Activated T-cell treated with anti-CD3 and anti-CD28 coated beads for 24 hours (primary cell): Measurements from ENCODE around the gene LRG1.

Experiments
- DNase-seq: peaks from one replicate; pipeline ENCODE4 v3.0.0-alpha.2; 2020; ENCODE audit warnings: low read depth

Gene LRG1

DNA sequence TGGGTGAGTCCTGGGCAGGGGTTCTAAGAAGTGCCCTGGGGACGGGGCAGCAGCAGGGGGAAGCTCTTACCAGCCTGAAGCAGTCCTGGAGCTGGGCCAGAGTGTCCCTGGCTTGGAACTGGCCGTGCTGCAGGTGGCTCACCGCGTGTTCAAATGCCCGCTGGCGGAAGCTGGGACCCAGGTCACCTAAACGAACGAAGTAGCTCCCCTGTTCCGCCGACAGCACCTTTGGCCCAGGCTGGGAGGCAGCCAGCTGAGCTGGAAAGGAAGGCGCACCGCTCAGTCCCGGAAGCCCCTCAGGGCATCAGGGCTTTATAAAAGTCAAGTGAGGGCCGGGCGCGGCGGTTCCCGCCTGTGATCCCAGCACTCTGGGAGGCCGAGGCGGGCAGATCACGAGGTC lies 31.1 kb downstream of the LRG1 start:
- DNase-seq, result no peak

DNA sequence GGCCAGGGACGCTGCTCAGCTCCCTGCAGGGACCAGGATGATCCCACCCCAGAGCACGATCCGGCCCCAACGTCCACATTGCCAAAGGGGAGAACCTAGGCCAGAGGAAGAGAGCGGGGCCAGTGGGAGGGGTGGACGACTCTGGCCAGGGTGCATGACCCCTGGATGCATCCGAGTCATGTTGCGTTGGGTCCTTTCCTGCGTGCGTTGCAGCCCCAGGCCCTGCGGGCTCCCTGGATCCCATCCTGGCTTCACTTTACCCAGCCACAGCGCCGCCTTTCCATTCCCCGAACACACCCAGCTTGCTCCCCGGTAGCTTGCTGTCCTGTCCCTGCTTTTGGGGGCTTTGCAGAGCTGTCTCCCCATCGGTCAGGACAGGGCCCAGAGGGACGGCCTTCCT lies 32.0 kb downstream of the LRG1 start:
- no peak for DNase-seq

DNA sequence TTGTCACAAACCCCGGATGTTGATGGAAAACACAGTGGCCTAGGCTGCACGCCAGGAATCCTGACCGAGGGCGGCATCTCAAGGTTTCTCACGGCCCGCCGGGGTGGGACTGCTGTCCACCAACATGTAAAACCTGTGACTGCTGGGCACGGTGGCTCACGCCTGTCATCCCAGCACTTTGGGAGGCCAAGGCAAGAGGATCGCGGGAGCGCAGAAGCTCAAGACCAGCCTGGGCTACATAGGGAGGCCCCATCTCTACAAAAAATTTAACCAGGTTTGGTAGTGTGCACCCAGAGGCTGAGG lies 32.7 kb downstream of the LRG1 start:
- DNase-seq, result no peak

DNA sequence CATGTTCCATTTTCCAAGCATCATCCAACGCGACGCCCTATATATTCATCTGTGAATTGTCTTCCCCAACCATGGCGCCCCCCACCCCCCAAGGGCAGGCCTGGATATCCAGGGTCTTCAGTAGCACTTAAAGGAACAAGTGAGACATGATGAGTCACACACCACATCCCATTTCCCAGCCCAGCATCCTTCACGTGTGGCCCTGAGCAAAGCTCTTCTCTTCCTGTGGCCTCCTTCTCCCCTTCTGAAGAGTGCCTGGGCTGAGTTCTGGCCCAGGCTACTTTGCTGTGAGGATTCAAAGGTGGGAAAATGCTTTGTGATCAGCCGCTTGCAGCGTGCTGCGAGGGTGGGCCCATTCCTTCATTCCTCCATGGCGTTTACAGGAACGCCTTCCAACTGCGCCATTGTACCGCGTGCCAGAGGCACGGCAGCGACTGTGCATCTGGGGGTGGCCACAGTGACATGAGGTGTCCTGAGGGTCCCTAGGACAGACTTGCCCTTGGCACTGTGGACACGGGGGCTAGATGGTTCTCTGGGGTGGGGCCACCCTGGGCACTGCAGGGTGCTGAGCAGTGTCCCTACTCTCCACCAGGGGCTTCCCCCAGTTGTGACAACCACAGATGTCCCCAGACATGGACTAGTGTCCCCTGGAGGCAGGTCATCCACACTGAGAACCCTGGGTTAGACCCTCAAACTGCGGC lies 33.2 kb downstream of the LRG1 start:
- DNase-seq, result no peak

DNA sequence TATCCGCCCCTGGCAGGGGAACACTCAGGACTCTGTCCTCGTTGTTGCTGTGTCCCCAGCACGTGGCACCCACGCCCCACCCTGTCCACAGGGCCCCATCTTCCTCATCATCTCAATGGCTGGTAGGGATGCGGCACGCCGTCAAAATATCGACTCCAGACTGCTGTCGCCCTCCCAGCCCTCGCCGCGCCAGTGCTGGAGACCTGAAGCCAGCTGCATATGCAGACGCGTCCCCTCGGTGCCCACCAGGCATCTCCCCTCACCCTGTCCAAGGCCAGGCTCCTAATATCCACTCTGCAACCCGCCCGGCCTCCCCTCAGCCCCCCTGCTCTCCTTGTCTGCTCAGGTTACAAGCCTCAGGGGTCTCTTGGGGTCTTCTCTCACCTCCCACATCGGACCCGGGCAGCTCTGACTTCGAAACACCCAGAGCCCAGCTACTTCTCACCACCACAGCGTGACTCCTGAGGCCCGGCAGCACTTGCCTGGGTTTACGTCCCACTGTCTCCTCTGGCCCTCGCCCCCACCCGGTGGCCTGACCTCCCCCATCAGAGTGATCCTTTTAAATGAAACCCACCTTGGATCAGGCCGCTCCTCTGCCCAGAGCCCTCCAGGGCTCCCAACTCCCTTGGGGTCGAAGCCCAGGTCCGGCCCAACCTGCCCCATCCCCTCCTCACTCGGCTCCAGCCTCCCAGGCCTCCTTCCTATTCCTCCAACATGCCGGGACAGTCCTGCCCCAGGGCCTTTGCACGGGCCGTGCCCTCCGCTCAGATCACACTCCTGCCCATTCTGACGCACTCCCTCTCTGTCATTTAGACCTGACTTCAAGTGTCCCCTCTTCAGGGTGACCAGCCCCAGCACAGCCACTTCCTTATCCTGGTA lies 34.0 kb downstream of the LRG1 start:
- DNase-seq, result no peak

DNA sequence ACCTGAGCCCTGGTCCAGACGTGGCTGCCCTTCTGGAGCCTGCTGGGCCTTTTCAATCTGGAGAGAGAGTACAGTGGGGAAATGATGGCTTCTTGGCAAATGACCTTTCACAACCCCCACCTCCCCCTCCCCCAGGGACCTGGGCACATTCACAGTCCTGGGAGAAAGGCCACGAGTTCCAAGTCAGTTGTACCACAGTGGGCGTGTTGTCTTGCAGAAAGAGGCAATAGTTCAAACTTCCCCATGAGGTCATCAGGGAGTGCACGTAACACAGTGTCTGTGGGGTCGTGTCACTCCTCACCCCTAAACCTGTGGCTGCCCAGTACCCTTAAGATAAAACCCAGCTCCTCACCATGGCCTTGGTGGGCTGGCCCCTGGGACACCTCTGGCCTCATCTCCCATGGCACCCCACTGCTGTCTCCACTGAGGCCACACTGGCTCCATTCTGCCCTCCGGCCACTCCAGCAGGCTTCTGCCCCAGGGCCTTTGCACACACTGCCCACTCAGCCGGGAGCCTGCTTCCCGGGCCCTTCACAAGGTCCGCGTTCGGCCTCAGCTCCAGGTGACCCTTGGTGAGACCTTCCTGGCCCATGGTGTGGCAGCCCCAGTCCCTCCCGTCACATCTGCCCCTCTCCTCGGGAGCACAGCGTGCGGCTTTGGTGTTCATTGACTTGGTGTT lies 34.8 kb downstream of the LRG1 start:
- no peak for DNase-seq

DNA sequence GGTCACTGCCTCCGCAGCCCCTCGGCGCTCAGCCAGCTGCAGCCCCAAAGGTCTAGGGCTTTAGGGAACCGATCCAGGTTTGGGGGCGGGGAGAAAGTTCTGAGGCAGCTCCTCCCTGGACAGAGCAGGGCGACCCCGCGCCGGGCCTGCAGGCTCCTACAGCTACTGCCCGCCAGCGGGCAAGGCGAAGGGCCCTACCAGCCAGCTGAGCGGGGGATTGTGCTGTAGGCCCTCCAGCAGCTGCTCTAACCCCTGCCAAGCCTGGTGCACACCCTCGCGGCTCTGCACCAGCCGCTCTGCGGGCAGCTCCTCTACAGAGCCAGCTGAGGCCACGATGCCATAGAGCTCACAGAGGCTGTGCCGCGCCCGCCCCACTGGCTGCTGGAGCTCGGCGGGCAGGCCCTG lies 35.5 kb downstream of the LRG1 start:
- DNase-seq, result no peak

DNA sequence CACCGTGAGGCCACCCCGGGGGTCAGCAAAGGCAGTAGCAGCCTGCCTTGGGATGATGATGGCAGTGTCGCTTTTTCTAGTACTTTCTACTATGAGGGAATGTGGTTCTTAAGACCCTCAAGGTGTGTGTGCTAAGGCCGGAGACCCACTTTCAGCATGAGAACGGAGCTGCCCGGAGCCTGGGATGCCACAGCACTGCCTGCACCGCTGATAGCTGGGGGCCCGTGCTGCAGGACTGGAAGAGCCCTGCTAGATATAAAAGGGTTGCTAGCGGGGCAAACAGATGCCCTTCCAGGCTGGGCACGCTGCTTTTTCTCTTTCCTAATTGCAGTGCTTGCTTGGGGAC lies 36.0 kb downstream of the LRG1 start:
- DNase-seq, result no peak

DNA sequence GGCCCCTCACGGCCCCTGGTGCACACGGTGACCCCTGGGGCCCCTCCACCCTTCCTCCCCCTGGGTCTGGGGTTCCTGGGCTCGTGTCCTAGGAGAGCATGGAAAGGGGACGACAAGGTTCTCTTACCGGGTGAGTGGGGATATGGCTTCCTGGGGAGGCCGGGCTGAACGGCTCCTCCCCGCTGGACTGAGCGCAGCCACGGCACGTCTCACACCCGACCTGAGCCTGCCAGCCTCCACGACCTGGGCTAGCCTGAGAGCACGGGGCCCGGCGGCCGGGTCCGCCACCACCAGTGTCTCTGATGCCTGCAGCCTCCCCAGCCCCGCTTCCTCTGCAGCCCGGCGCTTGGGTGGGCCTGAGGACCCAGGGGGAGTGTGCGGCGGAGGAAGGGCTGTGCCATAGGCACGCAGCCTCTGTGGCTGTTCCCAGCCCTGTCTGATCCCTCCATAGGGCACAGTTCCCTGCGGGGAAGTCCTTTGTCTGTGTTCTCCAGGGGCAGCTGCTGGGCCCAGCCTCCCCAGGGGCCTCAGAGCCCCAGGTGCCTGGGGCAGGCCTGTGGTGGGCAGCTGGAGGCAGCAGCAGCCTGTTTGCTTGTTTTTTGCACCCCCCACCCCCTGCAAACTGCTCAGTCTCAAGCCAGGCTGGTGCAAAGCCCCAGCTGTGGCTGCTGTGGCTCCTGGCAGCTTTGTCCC lies 36.6 kb downstream of the LRG1 start:
- no peak for DNase-seq

DNA sequence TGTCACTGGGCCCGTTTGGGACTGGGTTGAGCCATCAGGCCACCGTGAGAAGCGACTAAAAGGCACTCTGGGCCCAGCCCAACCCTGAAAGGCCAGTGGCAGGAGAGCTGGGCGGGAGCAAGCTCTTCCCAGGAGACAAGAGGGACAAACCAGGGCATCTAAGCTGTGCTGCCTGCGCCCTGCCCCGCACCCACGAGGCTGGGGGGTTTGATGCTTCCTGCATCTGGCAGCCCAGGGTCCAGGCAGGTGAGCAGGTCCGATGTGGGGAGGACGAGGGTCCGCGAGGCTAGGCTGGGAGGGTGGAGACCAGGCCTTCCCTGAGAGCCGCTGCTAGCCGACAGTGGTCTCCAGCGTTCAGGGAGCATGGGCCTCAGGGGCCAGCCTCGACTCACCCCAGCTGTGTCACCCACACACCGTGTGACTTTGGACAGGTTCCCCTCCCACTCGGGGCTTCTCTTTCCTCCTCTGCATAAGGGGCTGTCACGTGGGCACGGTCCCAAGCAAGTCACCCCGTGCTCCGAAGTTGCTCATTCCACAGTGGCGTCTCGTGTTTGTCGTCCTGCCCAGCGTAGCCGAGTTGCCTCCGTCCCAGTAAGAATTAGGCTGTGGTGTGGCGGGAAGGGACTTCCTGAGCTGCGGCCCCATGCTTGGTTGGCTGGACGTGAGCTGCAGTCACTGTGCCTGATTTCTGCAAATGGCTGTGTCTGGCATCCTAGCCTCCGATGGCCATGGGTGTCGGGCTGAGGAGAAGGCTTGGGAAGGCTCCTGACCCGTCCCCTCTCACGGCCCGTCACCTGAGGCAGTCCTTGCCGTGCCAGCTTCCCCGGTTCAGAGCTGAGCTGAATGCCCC lies 37.3 kb downstream of the LRG1 start:
- DNase-seq, result no peak

DNA sequence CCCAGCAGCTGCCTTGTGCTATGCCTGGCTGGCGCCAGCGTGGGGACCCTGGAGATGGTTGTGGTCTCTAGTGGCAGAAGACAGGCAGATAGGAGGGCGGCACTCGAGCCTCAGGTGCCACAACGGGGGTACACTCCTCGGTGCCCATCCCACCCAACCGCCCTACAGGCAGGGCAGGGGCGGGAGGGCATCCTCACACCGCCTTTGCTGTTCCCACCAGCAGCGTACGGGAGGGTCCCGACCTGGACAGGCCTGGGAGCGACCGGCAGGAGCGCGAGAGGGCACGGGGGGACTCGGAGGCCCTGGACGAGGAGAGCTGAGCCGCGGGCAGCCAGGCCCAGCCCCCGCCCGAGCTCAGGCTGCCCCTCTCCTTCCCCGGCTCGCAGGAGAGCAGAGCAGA lies 38.1 kb downstream of the LRG1 start:
- DNase-seq, result no peak

DNA sequence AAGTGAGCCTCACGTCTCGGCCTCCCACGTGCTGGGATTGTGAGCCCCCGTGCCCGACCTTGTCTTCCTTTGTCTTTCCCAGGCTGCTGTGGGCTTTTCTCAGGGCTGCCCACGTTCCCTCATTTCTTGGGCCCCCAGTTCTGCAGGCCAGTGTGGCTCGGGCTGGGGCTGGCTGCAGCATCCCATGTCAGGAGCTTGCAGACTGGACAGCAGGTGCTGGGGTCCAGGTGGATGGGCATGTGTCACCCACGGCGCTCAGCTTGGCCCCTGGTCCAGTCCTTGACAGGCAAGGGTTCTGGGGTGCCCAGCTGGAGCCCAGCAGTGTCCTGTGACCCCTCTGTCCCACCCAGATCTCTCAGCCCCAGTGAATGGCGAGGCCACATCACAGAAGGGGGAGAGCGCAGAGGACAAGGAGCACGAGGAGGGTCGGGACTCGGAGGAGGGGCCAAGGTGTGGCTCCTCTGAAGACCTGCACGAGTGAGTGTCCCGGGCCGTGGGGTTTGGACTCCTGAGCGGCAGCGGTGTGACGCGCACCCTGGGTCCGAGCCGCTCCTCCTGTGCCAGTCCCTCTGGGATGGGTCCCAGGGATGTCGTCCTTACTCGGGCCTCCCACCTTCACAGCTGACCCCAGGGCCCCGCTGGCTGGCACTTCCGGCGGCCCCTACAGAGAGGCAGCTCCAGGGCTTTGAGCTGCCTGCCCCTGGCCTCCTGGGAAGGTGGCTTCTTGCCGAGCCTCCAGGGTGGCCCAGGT lies 38.8 kb downstream of the LRG1 start:
- no peak for DNase-seq

DNA sequence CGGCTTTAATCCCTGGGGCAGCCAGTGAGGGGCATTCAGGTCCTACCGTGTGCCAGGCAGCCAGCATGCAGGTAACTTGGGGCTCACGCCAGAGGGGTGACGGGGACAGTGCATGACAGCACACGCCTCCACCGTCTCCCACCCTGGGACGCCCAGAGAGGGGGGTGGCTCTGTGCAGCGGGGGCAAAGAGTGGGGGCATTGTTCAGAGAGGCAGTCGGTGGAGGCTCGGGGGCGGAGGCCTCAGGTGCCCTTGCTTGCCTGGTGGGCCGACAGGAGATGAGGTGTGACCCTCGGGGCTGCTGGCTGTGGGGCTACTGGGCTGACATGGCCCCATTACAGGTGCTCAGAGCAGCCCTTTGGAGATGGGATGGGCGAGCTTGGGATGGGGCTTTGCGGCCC lies 40.0 kb downstream of the LRG1 start:
- DNase-seq, result no peak

DNA sequence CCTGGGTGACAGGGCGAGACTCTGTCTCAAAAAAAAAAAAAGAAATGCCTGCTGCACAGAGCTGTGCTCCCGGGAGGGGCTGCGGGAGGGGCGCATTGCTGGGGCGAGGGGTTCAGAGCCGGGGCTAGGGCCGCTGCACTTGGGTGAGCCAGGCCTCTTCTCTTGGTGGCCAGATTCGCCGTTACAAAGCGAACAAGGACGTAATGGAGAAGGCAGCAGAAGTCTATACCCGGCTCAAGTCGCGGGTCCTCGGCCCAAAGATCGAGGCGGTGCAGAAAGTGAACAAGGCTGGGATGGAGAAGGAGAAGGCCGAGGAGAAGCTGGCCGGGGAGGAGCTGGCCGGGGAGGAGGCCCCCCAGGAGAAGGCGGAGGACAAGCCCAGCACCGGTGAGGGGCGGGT lies 40.5 kb downstream of the LRG1 start:
- DNase-seq, result no peak

DNA sequence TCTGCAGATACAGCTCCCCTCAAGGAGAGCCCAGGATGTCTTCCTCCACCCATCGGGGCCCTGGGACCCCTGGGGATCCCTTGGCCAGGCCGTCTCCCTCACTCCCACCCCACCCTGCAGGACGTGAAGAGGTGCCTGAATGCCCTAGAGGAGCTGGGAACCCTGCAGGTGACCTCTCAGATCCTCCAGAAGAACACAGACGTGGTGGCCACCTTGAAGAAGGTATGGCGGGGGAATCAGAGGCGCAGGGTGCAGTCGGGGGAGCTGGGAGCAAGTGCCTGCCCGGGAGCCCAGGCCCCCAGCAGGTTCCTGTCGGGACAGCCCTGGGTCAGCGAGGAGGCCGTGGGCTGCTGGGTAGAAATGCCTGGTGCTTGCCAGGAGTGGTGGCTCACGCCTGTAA lies 41.1 kb downstream of the LRG1 start:
- DNase-seq, result no peak

DNA sequence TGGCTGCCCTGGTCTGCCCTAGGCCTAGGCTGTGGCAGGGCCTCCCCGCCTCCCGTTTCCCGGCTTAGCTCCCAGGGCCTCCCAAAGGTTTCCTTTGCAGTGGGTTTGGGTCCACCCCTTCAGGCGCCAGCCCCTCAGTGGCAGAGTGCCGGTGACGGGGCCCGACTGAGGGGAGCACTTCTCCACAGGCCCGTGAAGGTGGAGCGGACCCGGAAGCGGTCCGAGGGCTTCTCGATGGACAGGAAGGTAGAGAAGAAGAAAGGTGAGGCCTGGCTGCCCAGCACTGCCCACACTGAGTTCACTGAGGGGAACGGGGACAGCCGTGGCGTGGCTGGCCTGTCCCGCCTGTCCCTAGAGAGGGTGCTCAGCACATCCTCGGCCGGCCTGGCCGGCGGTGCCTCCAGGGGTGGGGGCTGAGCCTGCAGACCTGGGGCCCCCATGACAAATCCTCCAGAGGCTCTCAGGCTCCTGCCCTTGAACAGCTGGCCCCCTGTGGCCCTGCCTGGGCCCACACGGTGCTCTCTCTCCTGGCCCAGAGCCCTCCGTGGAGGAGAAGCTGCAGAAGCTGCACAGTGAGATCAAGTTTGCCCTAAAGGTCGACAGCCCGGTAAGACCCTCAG lies 42.0 kb downstream of the LRG1 start:
- DNase-seq, result no peak

DNA sequence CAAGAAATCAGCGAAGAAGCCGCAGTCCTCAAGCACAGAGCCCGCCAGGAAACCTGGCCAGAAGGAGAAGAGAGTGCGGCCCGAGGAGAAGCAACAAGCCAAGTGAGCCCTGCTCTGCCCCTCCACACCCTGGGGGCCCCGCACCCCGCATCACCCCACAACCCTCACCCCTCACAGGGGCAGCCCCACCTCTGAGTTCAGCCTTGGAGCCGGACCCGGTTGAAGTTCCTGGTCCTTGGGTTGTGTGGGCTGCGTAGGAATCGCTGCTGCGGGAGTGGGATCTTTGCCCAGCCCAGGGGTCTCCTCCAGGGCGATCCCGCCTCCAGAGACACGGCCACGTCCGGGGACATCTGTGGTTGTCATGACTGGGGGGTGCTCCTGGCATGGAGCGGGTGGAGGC lies 43.5 kb downstream of the LRG1 start:
- DNase-seq, result no peak

DNA sequence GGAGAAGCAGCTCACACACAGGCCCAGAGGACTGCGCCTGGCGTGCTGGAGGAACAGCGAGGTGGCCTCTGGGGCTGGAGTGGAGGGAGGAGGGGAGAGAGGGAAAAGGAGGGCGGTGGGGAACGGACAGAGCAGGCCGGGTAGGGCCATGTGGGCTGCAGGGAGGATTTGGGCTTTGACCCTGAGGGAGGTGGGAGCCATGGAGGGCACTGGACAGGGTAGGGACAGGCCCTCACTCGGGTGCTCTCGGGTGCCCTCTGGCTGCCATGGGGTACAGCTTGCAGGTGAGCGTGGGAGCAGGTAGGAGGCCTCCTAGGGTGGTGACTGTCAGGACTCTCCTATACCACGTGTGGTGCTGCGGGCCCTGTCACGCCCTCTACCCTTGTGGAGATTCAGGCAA lies 44.4 kb downstream of the LRG1 start:
- no peak for DNase-seq

DNA sequence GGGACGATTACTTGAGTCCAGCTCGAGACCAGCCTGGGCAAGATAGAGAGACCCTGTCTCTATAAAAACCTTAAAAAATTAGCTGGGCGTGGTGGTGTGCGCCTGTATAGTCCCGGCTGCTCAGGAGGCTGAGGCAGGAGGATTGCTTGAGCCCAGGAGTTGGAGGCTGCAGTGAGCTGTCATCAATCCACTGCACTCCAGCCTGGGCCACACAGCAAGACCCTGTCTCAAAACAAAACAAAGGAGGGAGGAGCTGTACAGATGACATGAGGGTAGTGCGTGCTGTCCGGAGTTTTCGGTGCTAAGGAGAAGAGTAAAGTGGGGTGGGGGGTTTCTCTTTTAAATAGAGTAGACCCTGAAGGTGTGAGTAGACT lies 45.2 kb downstream of the LRG1 start:
- no peak for DNase-seq

DNA sequence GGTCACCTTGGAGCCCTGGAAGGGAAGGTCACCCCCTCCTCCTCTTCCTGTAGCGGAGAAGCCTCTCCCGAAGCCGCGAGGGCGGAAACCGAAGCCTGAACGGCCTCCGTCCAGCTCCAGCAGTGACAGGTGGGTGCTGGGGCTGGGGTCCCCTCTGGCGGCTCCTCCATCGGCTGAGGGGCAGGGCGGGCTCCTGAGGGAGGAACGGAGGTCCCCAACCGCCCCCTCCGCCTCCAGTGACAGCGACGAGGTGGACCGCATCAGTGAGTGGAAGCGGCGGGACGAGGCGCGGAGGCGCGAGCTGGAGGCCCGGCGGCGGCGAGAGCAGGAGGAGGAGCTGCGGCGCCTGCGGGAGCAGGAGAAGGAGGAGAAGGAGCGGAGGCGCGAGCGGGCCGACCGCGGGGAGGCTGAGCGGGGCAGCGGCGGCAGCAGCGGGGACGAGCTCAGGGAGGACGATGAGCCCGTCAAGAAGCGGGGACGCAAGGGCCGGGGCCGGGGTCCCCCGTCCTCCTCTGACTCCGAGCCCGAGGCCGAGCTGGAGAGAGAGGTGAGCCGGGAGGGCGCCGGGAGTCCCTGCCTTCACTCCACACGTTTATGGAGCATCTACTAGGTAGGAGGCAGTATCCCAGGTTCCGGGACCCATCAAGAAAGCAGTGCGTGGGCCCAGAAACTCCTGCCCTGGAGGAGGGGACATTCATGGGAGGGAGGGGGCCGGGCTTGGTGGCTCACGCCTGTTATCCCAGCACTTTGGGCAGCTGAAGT lies 45.7 kb downstream of the LRG1 start:
- DNase-seq, result no peak
